OCI-LY1 (cell line): ENCODE data around the gene SKAP2.

Experiments used
- CTCF ChIP-seq: fragments of 200-600 bp; sonication (generic), shearing (Covaris generic); IDR thresholded peaks from 2 replicates; pipeline ENCODE4 v1.5.1; 2017; ENCODE audit warnings: mild to moderate bottlenecking, antibody characterized with exemption, low read length, moderate library complexity, mixed read lengths
- EZH2 ChIP-seq: fragments of 200-600 bp; sonication (generic), shearing (Covaris generic); IDR thresholded peaks from 2 replicates; pipeline ENCODE4 v1.8.0; 2017; ENCODE audit warnings: borderline replicate concordance, mixed run types, mild to moderate bottlenecking, antibody characterized with exemption, low read length, moderate library complexity, mixed read lengths

- TF ChIP-seq CTCF = no peak
- no peak for TF ChIP-seq EZH2
Observed at GRCh38 chr7:26668821-26669220, 195.6 kb downstream of the SKAP2 start.
